H1 (cell line): Measurements from ENCODE around the gene LVRN. TPM values are rescaled to one million over a fixed set of nuclear protein-coding genes. Genes with fewer than 3 reads are reported as not detected.

ENCODE experiments used
- RXRA ChIP-seq: IDR thresholded peaks from 2 replicates; pipeline ENCODE4 v1.6.1; 2011; ENCODE audit warnings: low read depth, mild to moderate bottlenecking, low read length, moderate library complexity; ENCODE audit not compliant: insufficient read depth
- TAF7 ChIP-seq: optimal IDR thresholded peaks from 2 replicates; pipeline ENCODE3; 2011; ENCODE audit warnings: low read depth, mild to moderate bottlenecking, inconsistent platforms, low read length, moderate library complexity, borderline replicate concordance
- polyA plus RNA-seq, 7 experiments: library from polyadenylated mRNA; depleted of rRNA in 3 of 7; stranded (reverse) in 5 of 7; unstranded in 2 of 7; fragments of >200 nt in 5 of 7; fragments of 200-250 nt in 2 of 7; gene quantifications; 1 replicate in 5 of 7; 2 replicates in 1 of 7; 4 replicates in 1 of 7; pipeline versions ENCODE4 v1.2.1 to v1.2.3, GENCODE V29; 2011 to 2013; ENCODE audit warnings: missing spikeins in 2 of 7, mixed read lengths in 2 of 7
- total RNA-seq: library from RNA; stranded (reverse); fragmentation: NEBNext Ultra II Directional; extraction: Animal tissue kit (Norgen Biotek cat#: 25700); gene quantifications from 2 replicates; pipeline ENCODE4 v1.2.1, GENCODE V29; 2021
- TF ChIP-seq, protein P1 (sequence below): IDR thresholded peaks from 2 replicates; pipeline ENCODE4 v1.6.1; 2011; ENCODE audit warnings: low read depth, mild to moderate bottlenecking, low read length; ENCODE audit not compliant: insufficient read depth

Gene LVRN
- total and polyA plus RNA-seq, 2 of the 8 experiments (the other 6 are each of a cell fraction or from before 2014, with no cell fraction given) = 0.08 to 0.09 TPM

DNA sequence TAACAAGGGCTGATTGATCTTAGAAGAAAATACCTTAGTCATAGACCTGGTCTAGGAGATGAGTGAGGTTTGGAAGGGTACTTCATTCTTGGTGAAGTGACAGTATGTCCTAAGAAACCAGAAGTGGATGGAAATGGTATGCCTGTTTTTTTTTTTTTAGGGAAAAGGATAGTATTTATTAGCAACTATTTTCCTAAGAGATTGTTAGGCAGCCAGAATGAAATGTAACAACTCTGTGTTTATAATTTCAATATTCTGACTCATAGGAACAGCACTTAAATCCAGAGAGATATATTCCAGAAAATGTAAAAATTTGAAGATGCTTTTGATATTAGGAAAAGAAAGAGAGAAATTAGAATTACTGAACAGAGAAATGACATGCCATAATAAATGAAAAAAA is 48.8 kb downstream of the LVRN start (continued):
- TF ChIP-seq, protein P1, sequence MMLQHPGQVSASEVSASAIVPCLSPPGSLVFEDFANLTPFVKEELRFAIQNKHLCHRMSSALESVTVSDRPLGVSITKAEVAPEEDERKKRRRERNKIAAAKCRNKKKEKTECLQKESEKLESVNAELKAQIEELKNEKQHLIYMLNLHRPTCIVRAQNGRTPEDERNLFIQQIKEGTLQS = no peak
- TF ChIP-seq TAF7 = no peak
- no peak for TF ChIP-seq RXRA
